B cell (primary cell): Measurements from ENCODE around the gene VMO1. TPM values are rescaled to one million over a fixed set of nuclear protein-coding genes. Genes with fewer than 3 reads are reported as not detected.

Experiments
- ATAC-seq: fragments of 200-7000 bp; cut with Tn5 transposase; one replicate; pipeline ENCODE4 v1.10.0; 2021; ENCODE audit warnings: low read depth, mild to moderate bottlenecking, moderate number of reproducible peaks, moderate library complexity
- CTCF ChIA-PET: fragments of 350-600 bp; sonication (Branson Sonifier 250); formaldehyde crosslinking; loops from one replicate; lab custom pipeline; 2021; ENCODE audit warnings: antibody characterized with exemption, inconsistent platforms; lab: Charles Lee
- POLR2A ChIA-PET: fragments of 350-600 bp; sonication (Branson Sonifier 250); formaldehyde crosslinking; loops from one replicate; lab custom pipeline; 2021; ENCODE audit warnings: antibody characterized with exemption; lab: Charles Lee
- DNase-seq: peaks from one replicate; pipeline ENCODE4 v3.0.0; 2013
- H2AFZ ChIP-seq: 2 replicates; pipeline ENCODE4 v1.6.1; 2012; ENCODE audit warnings: mild to moderate bottlenecking, low read depth, low read length; ENCODE audit not compliant: insufficient read depth, poor library complexity, severe bottlenecking
- H3K27ac ChIP-seq, 2 donors: 1 replicate in 1 of 2; 2 replicates in 1 of 2; pipeline ENCODE4 v1.5.1; 2012 to 2013; ENCODE audit warnings: low read length in 2 of 2, mild to moderate bottlenecking in 2 of 2, moderate library complexity in 1 of 2
- H3K27me3 ChIP-seq, 4 experiments: fragments of 200-600 bp in 1 of 4; sonication (generic) in 1 of 4; replicated peaks in 1 of 4; 1 replicate in 2 of 4; 2 replicates in 2 of 4; pipeline versions ENCODE4 v1.6.1 to v1.7.0; 2013 to 2016; ENCODE audit warnings: low read length in 3 of 4, mild to moderate bottlenecking in 2 of 4, mixed read lengths in 1 of 4, moderate library complexity in 1 of 4; ENCODE audit not compliant: insufficient read depth in 4 of 4, control insufficient read depth in 3 of 4; ENCODE audit errors: control extremely low read depth in 1 of 4
- H3K36me3 ChIP-seq, 2 experiments: replicated peaks in 1 of 2; 1 replicate in 1 of 2; 2 replicates in 1 of 2; pipeline versions ENCODE4 v1.6.1 to v1.7.1; 2013; ENCODE audit warnings: low read length in 1 of 2; ENCODE audit not compliant: insufficient read depth in 2 of 2, control insufficient read depth in 1 of 2; ENCODE audit errors: control extremely low read depth in 1 of 2, extremely low read depth in 1 of 2
- H3K4me1 ChIP-seq, 2 donors: fragments of 200-600 bp in 1 of 2; sonication (generic) in 1 of 2; 1 replicate in 1 of 2; 2 replicates in 1 of 2; pipeline versions ENCODE4 v1.5.1 to v1.6.1; 2013 to 2017; ENCODE audit warnings: low read length in 2 of 2; ENCODE audit not compliant: control insufficient read depth in 2 of 2, insufficient read depth in 2 of 2
- H3K4me2 ChIP-seq: replicated peaks from 2 replicates; pipeline ENCODE3; 2012; ENCODE audit warnings: mild to moderate bottlenecking, low read depth, low read length; ENCODE audit not compliant: poor library complexity, severe bottlenecking
- H3K4me3 ChIP-seq, 5 experiments: fragments of 200-600 bp in 1 of 5; sonication (generic) in 1 of 5; 1 replicate in 3 of 5; 2 replicates in 2 of 5; pipeline versions ENCODE4 v1.5.1 to v1.7.0; 2011 to 2016; ENCODE audit warnings: low read length in 4 of 5, mild to moderate bottlenecking in 4 of 5, low read depth in 2 of 5, control low read depth in 1 of 5, moderate library complexity in 1 of 5; ENCODE audit not compliant: insufficient read depth in 1 of 5; ENCODE audit errors: control extremely low read depth in 1 of 5, extremely low read depth in 1 of 5
- H3K79me2 ChIP-seq: fragments of 200-600 bp; sonication (generic); one replicate; pipeline ENCODE4 v1.6.0; 2016; ENCODE audit warnings: low read length; ENCODE audit not compliant: control insufficient read depth, insufficient read depth
- H3K9ac ChIP-seq: fragments of 200-600 bp; sonication (generic); 2 replicates; pipeline ENCODE4 v1.6.1; 2017; ENCODE audit warnings: mild to moderate bottlenecking, low read length, moderate library complexity
- H3K9me3 ChIP-seq, 3 donors: one replicate each; pipeline versions ENCODE4 v1.6.1 to v1.7.1; 2013; ENCODE audit warnings: low read length in 2 of 3; ENCODE audit not compliant: control insufficient read depth in 2 of 3, insufficient read depth in 1 of 3; ENCODE audit errors: control extremely low read depth in 1 of 3
- H4K20me1 ChIP-seq: 2 replicates; pipeline ENCODE4 v1.6.0; 2012; ENCODE audit warnings: mild to moderate bottlenecking, low read length; ENCODE audit not compliant: insufficient read depth, control insufficient read depth, poor library complexity, severe bottlenecking
- H3K27ac Mint-ChIP-seq: one replicate; pipeline ENCODE4 v1.8.0; 2021; ENCODE audit warnings: mixed read lengths
- H3K27me3 Mint-ChIP-seq: one replicate; pipeline ENCODE4 v1.8.0; 2021; ENCODE audit warnings: mixed read lengths
- H3K4me1 Mint-ChIP-seq: one replicate; pipeline ENCODE4 v1.8.0; 2021; ENCODE audit warnings: mixed read lengths
- H3K4me3 Mint-ChIP-seq: one replicate; pipeline ENCODE4 v1.8.0; 2021; ENCODE audit warnings: mixed read lengths
- H3K9me3 Mint-ChIP-seq: one replicate; pipeline ENCODE4 v1.8.0; 2022; ENCODE audit warnings: mixed read lengths; ENCODE audit not compliant: insufficient read depth
- EZH2 ChIP-seq: IDR thresholded peaks from 2 replicates; pipeline ENCODE4 v1.6.1; 2012; ENCODE audit warnings: borderline replicate concordance, low read depth, mild to moderate bottlenecking, moderate library complexity, low read length; ENCODE audit not compliant: insufficient read depth, poor library complexity, severe bottlenecking
- WGBS: methylation state at CpG from one replicate; pipeline ENCODE4 v1.1.5; 2013; ENCODE audit warnings: missing lambda C conversion rate; ENCODE audit not compliant: insufficient coverage; 5-methylcytosine and 5-hydroxymethylcytosine counted together
- intact Hi-C: fragments of 100-400 bp; cut with micrococcal nuclease; formaldehyde crosslinking; loops from one replicate; pipeline ENCODE4 v1.10.0; 2022
- polyA plus RNA-seq: library from polyadenylated mRNA; depleted of rRNA; stranded (reverse); fragments of >200 nt; gene quantifications from 2 replicates; pipeline ENCODE4 v1.2.3, GENCODE V29; 2012
- total RNA-seq, 2 donors: library from RNA; stranded (reverse); fragments of 120-200 nt in 1 of 2; gene quantifications; 1 replicate in 1 of 2; 2 replicates in 1 of 2; pipeline versions ENCODE4 v1.2.3 to v1.2.4, GENCODE V29; 2013 to 2022

Gene VMO1
- total and polyA plus RNA-seq, 2 donors (not counting 1 experiment from before 2014, with no cell fraction given), result 0.57 TPM; not detected in 1

DNA sequence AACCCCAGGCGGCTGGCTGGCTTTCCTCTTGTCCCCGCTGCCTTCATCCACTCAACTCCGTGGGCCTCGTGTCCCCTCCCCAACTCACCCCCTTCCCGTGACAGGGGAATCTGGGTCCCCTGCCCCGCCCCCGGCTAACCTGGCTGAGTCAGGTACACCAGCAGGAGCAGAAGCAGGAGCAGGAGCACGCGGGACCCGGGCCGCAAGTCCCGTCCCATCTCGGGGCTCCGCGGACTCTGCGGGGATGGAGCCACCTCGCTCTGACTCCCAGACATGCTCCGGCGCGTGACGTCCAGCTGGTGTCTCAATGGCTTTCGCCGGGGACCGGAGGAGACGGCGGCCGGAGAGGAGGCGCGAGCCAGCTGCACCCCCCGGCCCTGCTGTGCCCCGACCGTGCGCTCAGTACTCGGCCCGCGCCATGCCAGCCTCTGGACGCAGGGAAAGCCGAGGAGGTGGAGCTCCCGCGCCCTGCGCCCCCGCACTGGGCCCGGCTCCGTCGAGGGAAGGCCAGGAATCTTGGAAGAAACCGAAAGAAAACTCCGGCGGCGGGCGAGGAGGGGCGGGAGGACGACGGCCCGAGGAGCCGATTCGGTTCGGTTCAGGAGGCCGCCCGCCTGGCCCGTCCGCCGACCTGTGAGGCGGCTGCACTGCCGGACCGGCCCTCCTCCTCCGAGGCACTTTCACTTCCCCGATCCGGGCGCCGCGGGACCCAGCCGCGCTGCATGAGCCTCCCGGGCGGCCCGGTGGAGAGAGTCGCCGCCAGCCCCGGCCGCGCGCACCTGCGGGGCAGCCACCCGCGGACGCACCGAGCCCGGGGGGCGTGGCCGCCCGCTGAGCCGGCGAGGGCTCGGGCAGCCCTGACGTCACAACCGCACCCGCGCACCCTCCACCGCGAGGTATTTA is 46.8 kb downstream of the VMO1 start, which contains the start of the genes CXCL16 and ZMYND15:
TSS of gene CXCL16 (minus strand) at position 807 of the 903 bp plus-strand sequence. CDS start at position 218, 589 bp downstream.
TSS of gene ZMYND15 (plus strand) at position 712 of the 903 bp plus-strand sequence. CDS start 716 bp downstream, outside the sequence.
- H3K9ac ChIP-seq, result peak within 1 kb of the TSS; percentile 76
- no peaks in the 10 kb centered on the region for H3K36me3 ChIP-seq
- intact Hi-C loops, result loop anchor here (1.0 to 2.0 kb wide), 2 partner anchors 8 to 29 kb away; partner anchors contain the start of genes ARRB2 and MED11
- peak within 1 kb of the TSS; percentile 77 for H2AFZ ChIP-seq
- H3K4me3 ChIP-seq, result peak within 1 kb of the TSS; percentile 38 to 82 (median 70)
- CTCF ChIA-PET, result interaction anchor here (0.8 kb wide), 1 partner anchor 50 kb away, joined by 3 read pairs; no protein-coding TSS in a partner anchor
- no peaks in the 10 kb centered on the region for H3K9me3 Mint-ChIP-seq
- DNase-seq (peak; percentile 88), ATAC-seq (peak; percentile 86)
- H4K20me1 ChIP-seq, result no peaks in the 10 kb centered on the region
- POLR2A ChIA-PET, result no interaction called here
- H3K4me1 Mint-ChIP-seq, result peaks cover 34% of the 10 kb centered on the region
- H3K27ac Mint-ChIP-seq, result peak within 1 kb of the TSS; percentile 94
- WGBS, result under 1% methylated on average over 100 of the region's 100 CpGs
- peaks cover 23 to 31% of the 10 kb centered on the region in 2 donors for H3K4me1 ChIP-seq
- TF ChIP-seq EZH2, result no peak
- H3K27me3 Mint-ChIP-seq, result no peaks in the 10 kb centered on the region
- H3K4me3 Mint-ChIP-seq, result peak within 1 kb of the TSS; percentile 93
- no peaks in the 10 kb centered on the region for H3K9me3 ChIP-seq
- peak within 1 kb of the TSS; percentile 97 for H3K4me2 ChIP-seq
- peak within 1 kb of the TSS; percentile 50 to 74 for H3K27ac ChIP-seq
- H3K79me2 ChIP-seq, result peaks cover 6% of the 10 kb centered on the region
- peaks cover 0 to 35% (median 9%) of the 10 kb centered on the region in 4 experiments for H3K27me3 ChIP-seq
